Measurements from ENCODE around the gene HBZ. TPM values are rescaled to one million over a fixed set of nuclear protein-coding genes. Genes with fewer than 3 reads are reported as not detected.

The HBZ gene
- total RNA-seq, 1 donor from 2014 or later: not detected

DNA sequence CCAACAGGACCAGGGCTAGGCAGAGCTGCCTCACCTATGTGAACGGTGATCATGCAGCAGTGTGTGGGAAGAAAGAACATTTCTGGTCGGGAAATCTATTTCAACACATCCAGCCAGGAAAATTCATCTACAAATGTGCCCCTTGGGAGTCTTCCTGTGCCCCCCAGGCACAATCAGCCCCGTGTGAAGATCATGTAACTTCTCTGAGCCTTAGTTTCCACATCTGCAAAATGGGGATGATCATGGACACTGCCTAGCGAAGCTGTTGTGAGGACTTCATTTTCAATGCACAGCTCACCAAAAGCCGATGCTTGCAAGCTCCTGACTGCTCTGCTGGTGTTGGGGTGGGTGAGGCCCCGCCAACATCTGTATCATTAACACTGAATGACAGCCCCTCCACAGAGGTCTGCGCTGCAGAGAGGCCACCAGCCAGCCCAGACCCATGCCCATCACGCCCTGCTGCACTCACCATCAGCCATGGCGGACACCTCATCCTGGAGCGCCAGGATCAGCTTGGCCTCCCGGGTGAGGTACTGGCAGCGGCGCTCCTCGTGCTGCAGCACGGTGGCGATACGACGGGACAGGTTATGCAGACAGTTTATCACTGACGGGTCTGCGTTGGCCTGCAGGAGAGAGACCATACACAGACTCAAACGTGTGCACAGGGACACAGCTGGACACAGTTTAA, 40.1 kb upstream of the HBZ start:
- no peak overlapping the region for H3K4me3 ChIP-seq
- H3K36me3 ChIP-seq: peaks cover 57% of the 10 kb centered on the region
- no peak for TF ChIP-seq CTCF (IDR thresholded peaks at IDR 0.05; ENCODE audit: borderline replicate concordance)
- intact Hi-C loops (cut with micrococcal nuclease): no loop called here
- no peaks in the 10 kb centered on the region for H3K9me3 ChIP-seq (replicated peaks)
- no peak overlapping the region for H3K27ac ChIP-seq (replicated peaks)
- H3K27me3 ChIP-seq (ENCODE audit: low read depth): no peaks in the 10 kb centered on the region
- no peak for DNase-seq
- H3K4me1 ChIP-seq: peaks cover 6% of the 10 kb centered on the region

DNA sequence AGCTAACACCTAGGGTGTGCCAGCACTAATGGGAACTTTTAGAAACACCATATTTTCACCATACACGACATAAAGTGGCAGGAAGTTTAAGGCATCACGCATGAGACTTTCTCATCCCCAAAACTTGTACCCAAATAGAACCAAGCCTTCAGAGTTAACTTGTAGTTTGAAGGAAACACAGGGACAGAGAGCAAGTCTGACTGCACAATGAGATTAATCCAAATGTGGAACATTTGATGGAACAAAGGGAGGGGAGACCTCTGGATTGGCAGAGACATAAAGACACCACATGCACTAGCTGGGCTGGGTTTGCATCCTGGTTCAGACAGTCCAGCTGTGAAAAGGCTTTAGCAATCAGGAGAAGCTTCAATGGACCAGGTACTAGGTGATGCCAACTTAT, 38.1 kb upstream of the HBZ start:
- intact Hi-C loops (cut with micrococcal nuclease): no loop called here
- Histone ChIP-seq H3K27ac (replicated peaks) (no peak overlapping the region), H3K4me1 (peaks cover 11% of the 10 kb centered on the region), H3K4me3 (no peak overlapping the region), H3K36me3 (peaks cover 55% of the 10 kb centered on the region), H3K27me3 (ENCODE audit: low read depth) (no peaks in the 10 kb centered on the region), H3K9me3 (replicated peaks) (no peaks in the 10 kb centered on the region)
- DNase-seq: no peak
- TF ChIP-seq CTCF (IDR thresholded peaks at IDR 0.05; ENCODE audit: borderline replicate concordance): no peak

DNA sequence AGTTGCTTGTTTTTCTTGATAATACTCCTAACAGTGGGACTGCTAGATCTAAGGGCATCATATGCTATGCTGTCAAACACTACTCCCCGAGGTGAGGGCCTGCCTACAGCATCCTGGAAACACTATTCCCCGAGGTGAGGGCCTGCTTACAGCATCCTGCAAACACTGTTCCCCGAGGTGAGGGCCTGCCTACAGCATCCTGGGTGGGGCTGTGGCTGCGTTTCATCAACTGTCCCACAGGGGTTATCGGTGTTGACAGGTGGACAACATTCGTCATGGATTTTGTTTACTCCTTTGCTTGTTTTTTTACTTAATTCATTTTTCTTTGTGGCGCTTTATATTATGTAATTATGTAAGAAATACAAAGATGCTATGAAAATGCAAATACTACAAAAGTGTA, 36.4 kb upstream of the HBZ start:
- Histone ChIP-seq H3K36me3 (peaks cover 38% of the 10 kb centered on the region), H3K4me1 (peaks cover 11% of the 10 kb centered on the region)
- TF ChIP-seq CTCF (IDR thresholded peaks at IDR 0.05; ENCODE audit: borderline replicate concordance): no peak

DNA sequence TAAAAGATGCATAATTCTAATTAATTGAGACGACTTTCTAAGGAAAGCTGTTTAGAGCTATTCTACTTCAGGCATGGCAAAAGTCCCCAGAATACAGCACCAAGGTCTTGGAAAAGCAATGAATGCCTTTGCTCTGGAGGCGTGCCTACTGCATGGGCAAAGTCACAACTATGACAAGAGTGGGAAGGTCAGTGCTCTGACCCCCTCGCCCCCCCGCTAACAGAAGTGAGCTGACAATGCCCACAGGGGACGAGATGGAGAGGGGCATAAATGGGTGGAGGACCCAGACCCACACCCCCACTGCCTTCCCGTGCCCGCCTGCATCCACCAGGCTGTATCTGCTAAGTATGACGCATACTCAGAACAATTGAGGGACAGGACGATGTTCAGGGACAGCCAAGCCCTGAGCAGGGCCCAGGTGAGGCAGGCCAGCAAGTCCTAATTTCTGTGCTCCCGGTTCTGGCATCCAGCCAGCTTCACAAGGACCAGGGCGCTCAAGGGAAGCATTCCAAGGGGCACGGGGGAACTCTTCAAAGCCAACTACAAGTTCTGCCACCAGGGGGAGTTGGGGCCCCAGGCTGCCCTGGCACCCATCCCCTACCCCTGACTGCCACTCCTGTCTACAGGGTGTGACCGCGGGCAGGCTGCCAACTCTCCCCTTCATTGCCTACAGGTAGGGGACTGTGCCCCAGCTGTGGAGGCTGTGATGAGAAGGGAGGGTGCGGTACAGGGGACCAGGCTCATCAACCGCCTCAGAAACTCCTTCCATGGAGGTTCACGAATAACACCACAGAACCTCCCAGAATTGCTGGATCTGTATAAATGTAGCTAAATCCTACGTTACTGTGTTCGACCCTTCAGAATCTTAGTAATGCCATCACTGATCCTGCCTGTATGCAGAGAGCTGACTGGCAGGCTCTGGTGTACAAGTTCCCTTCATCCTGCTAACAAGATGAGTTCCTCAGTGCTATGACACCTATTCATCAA, 34.8 kb upstream of the HBZ start:
- Histone ChIP-seq H3K9me3 (replicated peaks) (no peaks in the 10 kb centered on the region), H3K27ac (replicated peaks) (no peak overlapping the region), H3K4me1 (peaks cover 11% of the 10 kb centered on the region), H3K36me3 (peaks cover 23% of the 10 kb centered on the region), H3K27me3 (ENCODE audit: low read depth) (no peaks in the 10 kb centered on the region), H3K4me3 (no peak overlapping the region)
- peak; percentile 45 for DNase-seq
- intact Hi-C loops (cut with micrococcal nuclease): no loop called here
- peak; percentile 76 for TF ChIP-seq CTCF (IDR thresholded peaks at IDR 0.05; ENCODE audit: borderline replicate concordance)

More for the DNA sequence above, 36.4 kb upstream of the HBZ start:
- no peaks in the 10 kb centered on the region for H3K27me3 ChIP-seq (ENCODE audit: low read depth)
- DNase-seq: no peak
- H3K4me3 ChIP-seq: no peak overlapping the region
- no peak overlapping the region for H3K27ac ChIP-seq (replicated peaks)
- no peaks in the 10 kb centered on the region for H3K9me3 ChIP-seq (replicated peaks)
- intact Hi-C loops (cut with micrococcal nuclease): no loop called here

- Histone ChIP-seq H3K27me3 (ENCODE audit: low read depth) (no peaks in the 10 kb centered on the region), H3K4me3 (no peak overlapping the region), H3K27ac (replicated peaks) (no peak overlapping the region), H3K9me3 (replicated peaks) (no peaks in the 10 kb centered on the region), H3K36me3 (peaks cover 27% of the 10 kb centered on the region), H3K4me1 (peaks cover 5% of the 10 kb centered on the region)
- DNase-seq: no peak
- intact Hi-C loops (cut with micrococcal nuclease): no loop called here
- no peak for TF ChIP-seq CTCF (IDR thresholded peaks at IDR 0.05; ENCODE audit: borderline replicate concordance)
These were observed 33.6 kb upstream of the HBZ start for GRCh38 chr16:118857-119256.
